Right cardiac atrium (tissue), 5 donors: ENCODE data around the gene MRPL22. TPM values are rescaled to one million over a fixed set of nuclear protein-coding genes. Genes with fewer than 3 reads are reported as not detected.

Source experiments
- ATAC-seq, 2 donors: fragments of 200-7000 bp; cut with Tn5 transposase; one replicate each; pipeline versions ENCODE4 v1.8.0 to v1.9.1; 2020; ENCODE audit warnings: moderate library complexity in 2 of 2, mild to moderate bottlenecking in 1 of 2
- DNase-seq, 3 donors: peaks; one replicate each; pipeline ENCODE4 v3.0.0-alpha.2; 2020
- H3K27ac ChIP-seq: one replicate; pipeline ENCODE4 v1.5.1; 2013; ENCODE audit warnings: mild to moderate bottlenecking, low read length, control low read depth, moderate library complexity
- H3K27me3 ChIP-seq: one replicate; pipeline ENCODE4 v1.6.1; 2013; ENCODE audit not compliant: control insufficient read depth, insufficient read depth
- H3K4me1 ChIP-seq: one replicate; pipeline ENCODE4 v1.6.1; 2013; ENCODE audit warnings: low read length; ENCODE audit not compliant: control insufficient read depth, insufficient read depth
- H3K4me3 ChIP-seq: one replicate; pipeline ENCODE4 v1.5.1; 2013; ENCODE audit warnings: low read length, control low read depth
- H3K9me3 ChIP-seq: one replicate; pipeline ENCODE4 v1.6.1; 2013; ENCODE audit warnings: low read length; ENCODE audit not compliant: control insufficient read depth
- WGBS: extraction: QIAGEN DNeasy Blood & Tissue Kit; methylation state at CpG from one replicate; pipeline ENCODE4 v1.1.7; 2013; 5-methylcytosine and 5-hydroxymethylcytosine counted together
- intact Hi-C, 4 donors: fragments of 100-400 bp; cut with DNase I; formaldehyde crosslinking; loops; one replicate each; pipeline versions ENCODE4 v1.11.0 to v1.14.0; 2022 to 2023
- long read RNA-seq, 4 donors: library from polyadenylated mRNA; unstranded; transcript quantifications; one replicate each; pipeline ENCODE4 v2.0.0, GENCODE V29; 2020 to 2021
- polyA plus RNA-seq: library from polyadenylated mRNA; stranded (reverse); fragments of 200-250 nt; gene quantifications from one replicate; pipeline ENCODE4 v1.2.3, GENCODE V29; 2013
- total RNA-seq, 4 donors: library from RNA; stranded (reverse); fragmentation: NEBNext Ultra II Directional; extraction: Animal tissue kit (Norgen Biotek cat#: 25700); gene quantifications; one replicate each; pipeline ENCODE4 v1.2.1, GENCODE V29; 2021
- donor health status: healthy with polysubstance abuse.
- donor health status: DM: no; HTN: yes; CAD: no.
- donor health status: DM: no; HTN: no; CAD: no.
- donor health status: DM: no; HTN: yes; CAD: no; lungs with severe emphysema.
- donor health status: DM: yes; HTN: yes; CAD: no.

The MRPL22 gene
- total RNA-seq (10 to 100 TPM; 51.5 to 69.7 (median 59.1) TPM), polyA plus RNA-seq (87.4 TPM)
- long read RNA-seq, donor 1, transcript MRPL22-207 (7 exons, 3,176 nt), result major isoform, 47 of 56 reads
- long read RNA-seq, donor 1, partial matches to known transcripts, result 5 of 56 reads
- long read RNA-seq, donor 1, other reads (novel, unspliced or antisense), result 2 of 56 reads
- long read RNA-seq, donor 2, transcript MRPL22-207 (7 exons, 3,176 nt), result major isoform, 23 of 34 reads
- long read RNA-seq, donor 2, transcript MRPL22-201 (6 exons, 3,035 nt), result minor isoform, 6 of 34 reads
- long read RNA-seq, donor 2, partial matches to known transcripts, result 2 of 34 reads
- long read RNA-seq, donor 2, other reads (novel, unspliced or antisense), result 2 of 34 reads
- long read RNA-seq, donor 3, transcript MRPL22-207 (7 exons, 3,176 nt), result major isoform, 11 of 15 reads
- long read RNA-seq, donor 3, partial matches to known transcripts, result 0 of 15 reads
- long read RNA-seq, donor 3, other reads (novel, unspliced or antisense), result 0 of 15 reads
- long read RNA-seq, donor 4, transcript MRPL22-207 (7 exons, 3,176 nt), result major isoform, 13 of 16 reads
- long read RNA-seq, donor 4, partial matches to known transcripts, result 3 of 16 reads
- long read RNA-seq, donor 4, other reads (novel, unspliced or antisense), result 0 of 16 reads

DNA sequence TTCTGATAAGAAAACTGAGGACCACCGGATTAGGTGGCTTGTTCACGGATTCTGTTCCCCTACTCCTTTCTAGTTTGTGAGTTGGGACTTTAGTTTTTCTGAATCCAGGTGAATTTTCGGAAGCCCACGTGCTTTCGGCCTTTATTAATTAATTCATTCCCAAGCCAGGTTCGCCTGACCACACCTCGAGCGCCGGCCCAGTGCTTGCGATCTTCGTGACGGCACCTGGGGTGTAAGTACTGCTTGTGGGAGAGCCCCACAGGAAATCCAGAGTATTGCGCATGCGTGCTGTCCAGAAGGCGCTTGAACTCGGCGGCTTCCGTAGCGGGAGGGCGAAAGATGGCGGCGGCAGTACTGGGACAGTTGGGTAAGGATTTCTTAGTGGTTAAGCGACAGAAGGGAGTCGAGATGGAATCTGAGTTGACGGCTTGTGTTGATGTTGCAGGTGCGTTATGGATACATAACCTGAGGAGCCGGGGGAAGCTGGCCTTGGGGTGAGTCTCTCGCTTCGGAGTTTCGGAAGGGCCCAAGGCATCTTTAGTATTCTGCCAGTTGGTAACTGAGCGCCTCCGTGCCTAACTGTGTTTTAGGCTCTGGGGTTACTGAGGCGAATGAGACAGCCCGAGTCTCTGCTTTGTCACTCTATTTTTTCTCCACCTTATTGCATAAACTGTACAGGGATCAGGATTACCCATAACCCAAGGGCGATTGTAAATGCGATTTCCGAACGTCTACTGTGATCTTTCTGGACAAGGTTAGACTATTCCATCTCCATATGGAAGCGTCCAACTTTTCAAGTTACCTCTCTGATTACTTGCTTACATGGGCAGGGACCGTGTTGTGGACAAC is at the start of gene MRPL22:
Gene MRPL22, plus strand, starts transcription at position 302 of the 849 bp plus-strand sequence. Its CDS starts 38 bp downstream, at position 340.
- WGBS, result under 1% methylated on average over 40 of the region's 40 CpGs
- Histone ChIP-seq H3K27ac (peak within 1 kb of the TSS; percentile 86), H3K4me3 (peak within 1 kb of the TSS; percentile 95), H3K4me1 (peaks cover 7% of the 10 kb centered on the region), H3K9me3 (no peaks in the 10 kb centered on the region), H3K27me3 (no peaks in the 10 kb centered on the region)
- intact Hi-C loops, result no loop called here
- DNase-seq (peak; percentile 92 to 96 (median 96)), ATAC-seq (peak; percentile 73 to 74)

- DNase-seq (peak in 2 of 3 donors; percentile 32 to 58), ATAC-seq (peak in 1 of 2 donors; percentile 81)
- 74% methylated on average over 13 of the region's 13 CpGs for WGBS
Measured at GRCh38 chr5:154892369-154892771, 48.5 kb upstream of the MRPL22 start.

DNA sequence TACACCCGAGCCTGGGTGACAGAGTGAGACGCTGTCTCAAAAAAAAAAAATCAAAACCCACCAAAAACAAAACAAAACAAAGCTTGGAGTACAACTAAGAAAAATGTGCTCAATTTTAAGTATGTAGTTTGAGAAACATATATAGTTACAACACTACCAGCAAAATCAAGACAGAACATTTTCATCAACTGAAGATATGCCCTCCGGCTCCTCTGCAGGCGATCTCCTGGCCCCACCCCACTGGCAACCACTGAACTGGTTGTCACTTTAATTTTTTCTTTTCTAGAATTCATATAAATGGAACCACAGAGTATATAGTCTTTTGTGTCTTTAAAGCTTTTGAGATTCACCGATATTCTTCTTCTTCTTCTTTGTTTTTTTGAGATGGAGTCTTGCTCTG is 47.5 kb upstream of the MRPL22 start:
- H3K27ac ChIP-seq, result no peak overlapping the region
- H3K9me3 ChIP-seq, result no peaks in the 10 kb centered on the region
- no peak for ATAC-seq
- H3K4me1 ChIP-seq, result no peaks in the 10 kb centered on the region
- H3K27me3 ChIP-seq, result no peaks in the 10 kb centered on the region
- no peak for DNase-seq
- no peak overlapping the region for H3K4me3 ChIP-seq
- intact Hi-C loops, result no loop called here
- whole genome bisulfite sequencing, result 88% methylated on average over 5 of the region's 5 CpGs

More at GRCh38 chr5:154892369-154892771, 48.5 kb upstream of the MRPL22 start:
- intact Hi-C loops, result no loop called here
- H3K4me1 ChIP-seq, result no peaks in the 10 kb centered on the region
- H3K9me3 ChIP-seq, result no peaks in the 10 kb centered on the region
- no peak overlapping the region for H3K27ac ChIP-seq
- H3K4me3 ChIP-seq, result no peak overlapping the region
- H3K27me3 ChIP-seq, result no peaks in the 10 kb centered on the region

DNA sequence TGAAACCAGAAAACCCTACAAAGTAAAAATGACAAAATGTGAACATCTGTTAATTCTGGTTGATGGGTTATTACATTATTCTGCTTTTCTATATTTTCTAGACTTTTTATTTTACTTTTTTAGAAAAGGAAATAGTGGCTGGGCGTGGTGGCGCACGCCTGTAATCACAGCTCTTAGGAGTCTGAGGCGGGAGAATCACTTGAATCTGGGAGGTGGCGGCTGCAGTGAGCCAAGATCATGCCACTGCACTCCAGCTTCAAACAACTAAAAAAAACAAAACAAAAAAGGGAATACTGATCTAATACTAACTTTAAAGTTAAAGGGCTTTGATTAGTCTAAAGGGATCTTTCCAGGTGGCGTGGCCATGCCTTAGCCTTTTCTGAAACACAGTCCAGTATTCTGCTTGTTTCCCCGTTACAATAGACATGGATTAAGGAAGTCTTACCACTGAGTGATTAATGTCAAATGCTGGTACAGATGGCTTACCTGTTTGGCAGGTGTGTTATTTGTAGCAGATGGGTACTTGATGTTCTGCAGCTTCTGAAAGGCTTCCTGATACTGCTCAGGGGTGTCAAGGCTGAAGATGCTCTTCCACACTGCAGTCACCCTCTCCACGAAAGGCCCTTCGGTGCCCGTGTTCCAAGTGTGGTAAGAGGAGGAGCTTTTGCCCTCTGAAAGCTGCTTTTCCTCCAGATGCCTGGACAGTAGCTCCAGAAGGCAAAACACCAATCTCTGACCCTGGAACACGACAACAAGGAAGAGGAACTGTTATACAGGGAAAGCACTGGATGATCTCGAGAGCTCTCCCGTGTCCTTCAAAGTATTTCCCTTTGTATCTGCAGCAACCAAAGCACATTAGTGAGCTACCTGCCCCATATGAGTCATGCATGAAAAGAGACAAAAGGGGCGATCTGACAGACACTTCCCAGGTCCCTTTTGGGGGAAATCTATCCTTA is 45.0 kb upstream of the MRPL22 start:
- peaks cover 2% of the 10 kb centered on the region for H3K4me1 ChIP-seq
- H3K4me3 ChIP-seq, result no peak overlapping the region
- H3K27ac ChIP-seq, result no peak overlapping the region
- no peak for DNase-seq
- ATAC-seq, result no peak
- H3K9me3 ChIP-seq, result no peaks in the 10 kb centered on the region
- intact Hi-C loops, result no loop called here
- 85% methylated on average over 14 of the region's 14 CpGs for WGBS
- H3K27me3 ChIP-seq, result no peaks in the 10 kb centered on the region

DNA sequence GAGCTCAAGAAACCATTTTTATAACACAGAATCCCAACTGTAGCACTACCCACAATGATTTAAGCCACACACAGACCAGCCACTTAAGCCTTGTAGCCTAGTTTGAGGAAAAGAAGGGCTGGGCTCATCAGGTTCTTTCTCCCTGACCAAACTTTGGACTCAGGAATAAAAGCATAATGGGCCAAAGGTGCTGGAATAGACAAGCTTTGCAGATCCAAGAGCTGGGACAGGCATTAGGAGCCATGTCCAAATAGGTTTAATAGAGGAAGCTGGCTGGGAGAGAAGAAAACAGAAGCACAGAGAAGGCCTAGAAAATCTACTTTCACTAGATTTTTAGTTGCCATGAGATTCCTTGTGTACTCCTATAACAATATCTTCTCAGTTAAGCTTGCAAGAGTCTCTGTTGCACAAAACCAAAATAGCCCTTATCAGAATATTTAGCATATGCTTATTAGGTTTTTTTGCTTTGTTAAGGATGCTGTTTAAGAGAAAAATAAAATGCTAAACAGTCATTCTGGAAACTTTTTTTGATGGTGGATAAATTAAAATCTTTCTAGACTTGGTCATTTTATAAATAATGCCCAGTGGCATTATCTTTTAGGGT is 44.2 kb upstream of the MRPL22 start:
- no peak overlapping the region for H3K4me3 ChIP-seq
- ATAC-seq, result no peak
- intact Hi-C loops, result no loop called here
- peaks cover 2% of the 10 kb centered on the region for H3K4me1 ChIP-seq
- no peak for DNase-seq
- no peaks in the 10 kb centered on the region for H3K9me3 ChIP-seq
- H3K27ac ChIP-seq, result no peak overlapping the region
- no peaks in the 10 kb centered on the region for H3K27me3 ChIP-seq

DNA sequence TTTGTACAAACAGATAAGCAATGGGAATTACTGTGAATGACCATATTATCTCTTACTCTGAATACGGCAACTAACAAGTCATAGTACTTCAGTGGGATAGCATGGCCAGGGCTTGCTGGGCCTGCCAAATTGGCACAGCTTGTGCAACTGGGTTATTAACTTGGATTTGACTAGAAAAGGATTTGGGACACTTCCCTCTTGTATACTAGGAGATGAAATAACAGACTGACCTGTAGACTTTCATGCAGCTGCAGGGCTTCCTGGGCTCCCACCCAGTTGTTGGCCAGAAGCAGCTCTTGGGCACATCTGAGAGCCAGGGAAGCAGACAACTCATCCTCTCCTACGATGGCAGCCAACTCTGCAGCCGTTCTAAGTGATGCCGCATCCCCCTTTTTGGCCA is 42.7 kb upstream of the MRPL22 start:
- Histone ChIP-seq H3K4me1 (peaks cover 2% of the 10 kb centered on the region), H3K9me3 (no peaks in the 10 kb centered on the region), H3K27ac (no peak overlapping the region), H3K27me3 (no peaks in the 10 kb centered on the region), H3K4me3 (no peak overlapping the region)
- intact Hi-C loops, result no loop called here
- no peak for ATAC-seq
- 81% methylated on average over 4 of the region's 4 CpGs for WGBS
- peak in 2 of 3 donors; percentile 30 to 62 for DNase-seq

DNA sequence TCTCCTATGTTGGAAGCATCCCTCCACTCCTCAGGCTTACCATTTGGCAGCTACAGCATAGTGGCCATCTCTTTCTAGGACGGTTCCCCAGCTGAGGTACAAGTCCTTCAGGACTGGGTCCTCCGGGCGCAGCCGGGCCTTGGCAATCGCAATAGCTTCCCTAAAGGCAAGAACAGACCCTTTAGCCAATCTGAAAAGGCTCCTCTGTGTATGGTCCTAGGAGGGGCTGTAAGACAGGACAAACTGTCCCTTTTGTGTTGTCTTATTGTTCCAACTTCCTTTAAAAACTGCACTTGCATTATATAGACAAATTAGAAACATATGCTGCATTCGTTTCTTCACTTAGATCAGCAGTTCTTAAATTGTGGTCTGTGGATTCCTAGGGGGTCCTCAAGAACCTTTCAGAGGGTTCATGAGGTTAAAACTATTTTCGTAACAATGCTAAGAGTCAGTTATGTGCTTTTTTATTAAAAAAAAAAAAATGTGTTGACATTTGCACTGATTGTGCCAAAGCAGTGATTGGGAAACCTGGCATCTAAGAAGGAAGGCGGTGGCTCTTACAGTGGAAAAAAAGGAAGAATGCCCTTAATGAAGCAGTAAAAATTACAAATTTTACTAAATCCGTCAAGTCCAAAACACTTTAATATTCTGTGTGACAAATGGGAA is 41.6 kb upstream of the MRPL22 start:
- Histone ChIP-seq H3K27ac (no peak overlapping the region), H3K27me3 (no peaks in the 10 kb centered on the region), H3K4me1 (peaks cover 2% of the 10 kb centered on the region), H3K9me3 (no peaks in the 10 kb centered on the region), H3K4me3 (no peak overlapping the region)
- ATAC-seq (peak in 1 of 2 donors; percentile 63), DNase-seq (peak in 1 of 3 donors; percentile 64)
- intact Hi-C loops, result no loop called here
- 82% methylated on average over 9 of the region's 9 CpGs for WGBS

DNA sequence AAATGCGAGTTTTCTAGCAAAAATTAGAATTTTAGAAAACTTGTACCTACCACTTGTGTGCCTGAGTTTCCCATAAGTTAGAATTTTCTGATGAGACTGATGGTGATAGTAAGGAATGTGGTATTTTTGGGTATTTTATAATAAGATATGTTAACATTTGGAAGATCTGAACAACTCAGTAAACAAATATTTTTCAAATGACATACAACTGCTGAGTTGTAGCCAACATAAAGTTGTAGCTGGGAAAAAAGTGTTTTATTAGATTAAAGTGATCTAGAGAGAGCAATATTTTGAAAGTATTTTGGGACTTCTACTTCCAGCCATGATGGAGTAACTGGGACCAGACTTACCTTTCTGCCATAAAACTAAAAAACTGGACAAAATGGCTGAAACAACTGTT is 40.8 kb upstream of the MRPL22 start:
- Histone ChIP-seq H3K27ac (no peak overlapping the region), H3K4me3 (no peak overlapping the region), H3K9me3 (no peaks in the 10 kb centered on the region), H3K27me3 (no peaks in the 10 kb centered on the region), H3K4me1 (peaks cover 2% of the 10 kb centered on the region)
- DNase-seq, result no peak
- WGBS, result 90% methylated on average over 1 of the region's 1 CpG
- no peak for ATAC-seq
- intact Hi-C loops, result no loop called here

GRCh38 chr5:154901276-154901675 is 39.6 kb upstream of the MRPL22 start:
- no peak overlapping the region for H3K27ac ChIP-seq
- intact Hi-C loops, result no loop called here
- no peaks in the 10 kb centered on the region for H3K27me3 ChIP-seq
- WGBS, result 92% methylated on average over 2 of the region's 2 CpGs
- no peak for DNase-seq
- H3K9me3 ChIP-seq, result no peaks in the 10 kb centered on the region
- peaks cover 2% of the 10 kb centered on the region for H3K4me1 ChIP-seq
- H3K4me3 ChIP-seq, result no peak overlapping the region
- no peak for ATAC-seq
